HUES48 (cell line): ENCODE data around the gene OFD1.
"Not testable (repeated sequence)": the region's sequence is repeated elsewhere in the genome, so short reads cannot be mapped to it uniquely, and the experiment has no call there.

Source experiments
- H3K27ac ChIP-seq: one replicate; pipeline ENCODE4 v1.7.0; 2013; ENCODE audit warnings: low read depth, low read length, inconsistent platforms
- H3K27me3 ChIP-seq: 2 replicates; pipeline ENCODE4 v1.6.1; 2013; ENCODE audit warnings: mild to moderate bottlenecking, low read length; ENCODE audit not compliant: control insufficient read depth, insufficient read depth
- H3K36me3 ChIP-seq: 2 replicates; pipeline ENCODE4 v1.6.1; 2013; ENCODE audit warnings: low read length; ENCODE audit not compliant: control insufficient read depth, insufficient read depth
- H3K4me1 ChIP-seq: 2 replicates; pipeline ENCODE4 v1.6.1; 2013; ENCODE audit warnings: mild to moderate bottlenecking, low read length; ENCODE audit not compliant: control insufficient read depth, insufficient read depth
- H3K4me3 ChIP-seq: 2 replicates; pipeline ENCODE4 v1.5.1; 2013; ENCODE audit warnings: mild to moderate bottlenecking, low read depth, low read length
- H3K9ac ChIP-seq: 2 replicates; pipeline ENCODE4 v1.6.1; 2013; ENCODE audit warnings: mild to moderate bottlenecking, low read depth, low read length, moderate library complexity
- H3K9me3 ChIP-seq: 2 replicates; pipeline ENCODE4 v1.6.1; 2013; ENCODE audit warnings: low read length; ENCODE audit not compliant: control insufficient read depth, insufficient read depth

OFD1 gene

GRCh38 chrX:13703589-13703988 is 31.0 kb upstream of the OFD1 start:
- H3K36me3 ChIP-seq, result peaks cover 28% of the 10 kb centered on the region
- H3K9me3 ChIP-seq, result no peaks in the 10 kb centered on the region
- no peak overlapping the region for H3K27ac ChIP-seq
- no peak overlapping the region for H3K4me3 ChIP-seq
- peaks cover 20% of the 10 kb centered on the region for H3K4me1 ChIP-seq
- H3K27me3 ChIP-seq, result no peaks in the 10 kb centered on the region
- H3K9ac ChIP-seq, result no peak overlapping the region

DNA sequence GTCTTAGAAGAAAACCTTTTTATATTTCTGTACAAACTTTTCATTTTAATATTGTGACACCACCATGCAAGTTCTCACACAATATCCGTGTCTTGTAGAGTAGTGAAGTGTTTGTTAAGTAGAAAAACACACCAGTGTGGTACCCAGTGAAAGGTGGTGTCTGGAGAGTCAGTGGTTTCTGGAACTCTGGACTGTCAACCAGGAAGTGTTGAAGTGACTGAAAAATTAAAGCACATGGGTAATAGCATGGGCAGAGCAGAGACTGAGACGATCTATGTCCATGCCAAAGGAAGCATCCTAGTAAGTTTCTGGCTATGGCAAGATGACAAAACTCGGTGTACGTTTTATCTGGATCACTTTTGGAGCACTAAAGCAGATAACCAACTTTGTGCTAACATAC is 23.4 kb upstream of the OFD1 start:
- H3K9me3 ChIP-seq, result no peaks in the 10 kb centered on the region
- peaks cover 76% of the 10 kb centered on the region for H3K36me3 ChIP-seq

DNA sequence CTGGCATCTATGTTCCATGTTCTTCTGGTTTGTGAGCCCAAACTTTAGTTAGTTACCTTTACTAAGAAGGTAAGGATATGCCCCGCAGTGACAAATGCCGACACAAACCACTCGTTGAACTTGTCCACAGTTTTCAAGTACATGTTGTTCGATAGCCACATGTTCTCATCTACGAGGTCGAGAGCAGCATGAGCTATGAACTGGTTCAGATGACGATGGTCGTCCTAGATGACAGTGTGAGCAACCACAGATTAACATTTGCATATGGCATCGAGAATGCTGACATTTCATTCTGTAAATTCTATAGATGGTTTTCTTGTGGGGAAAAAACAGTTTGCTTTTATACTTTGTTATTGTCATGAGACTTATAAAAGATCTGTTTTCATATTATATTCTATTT is 18.1 kb upstream of the OFD1 start:
- Histone ChIP-seq H3K36me3 (peaks cover 63% of the 10 kb centered on the region), H3K27ac (no peak overlapping the region)

More for the DNA sequence above, 23.4 kb upstream of the OFD1 start:
- no peak overlapping the region for H3K9ac ChIP-seq
- peaks cover 4% of the 10 kb centered on the region; the same call in 1 of the 2 replicates for H3K4me1 ChIP-seq
- H3K27me3 ChIP-seq, result no peaks in the 10 kb centered on the region
- H3K27ac ChIP-seq, result no peak overlapping the region
- H3K4me3 ChIP-seq, result no peak overlapping the region

GRCh38 chrX:13716905-13717304 is 17.6 kb upstream of the OFD1 start:
- H3K27ac ChIP-seq, result no peak overlapping the region
- no peak overlapping the region for H3K4me3 ChIP-seq
- no peak overlapping the region for H3K9ac ChIP-seq
- no peaks in the 10 kb centered on the region for H3K27me3 ChIP-seq
- no peaks in the 10 kb centered on the region for H3K9me3 ChIP-seq
- no peaks in the 10 kb centered on the region for H3K4me1 ChIP-seq
- peaks cover 59% of the 10 kb centered on the region for H3K36me3 ChIP-seq

More for the DNA sequence above, 18.1 kb upstream of the OFD1 start:
- Histone ChIP-seq H3K9me3 (no peaks in the 10 kb centered on the region), H3K4me3 (no peak overlapping the region), H3K27me3 (no peaks in the 10 kb centered on the region), H3K9ac (no peak overlapping the region), H3K4me1 (no peaks in the 10 kb centered on the region)

DNA sequence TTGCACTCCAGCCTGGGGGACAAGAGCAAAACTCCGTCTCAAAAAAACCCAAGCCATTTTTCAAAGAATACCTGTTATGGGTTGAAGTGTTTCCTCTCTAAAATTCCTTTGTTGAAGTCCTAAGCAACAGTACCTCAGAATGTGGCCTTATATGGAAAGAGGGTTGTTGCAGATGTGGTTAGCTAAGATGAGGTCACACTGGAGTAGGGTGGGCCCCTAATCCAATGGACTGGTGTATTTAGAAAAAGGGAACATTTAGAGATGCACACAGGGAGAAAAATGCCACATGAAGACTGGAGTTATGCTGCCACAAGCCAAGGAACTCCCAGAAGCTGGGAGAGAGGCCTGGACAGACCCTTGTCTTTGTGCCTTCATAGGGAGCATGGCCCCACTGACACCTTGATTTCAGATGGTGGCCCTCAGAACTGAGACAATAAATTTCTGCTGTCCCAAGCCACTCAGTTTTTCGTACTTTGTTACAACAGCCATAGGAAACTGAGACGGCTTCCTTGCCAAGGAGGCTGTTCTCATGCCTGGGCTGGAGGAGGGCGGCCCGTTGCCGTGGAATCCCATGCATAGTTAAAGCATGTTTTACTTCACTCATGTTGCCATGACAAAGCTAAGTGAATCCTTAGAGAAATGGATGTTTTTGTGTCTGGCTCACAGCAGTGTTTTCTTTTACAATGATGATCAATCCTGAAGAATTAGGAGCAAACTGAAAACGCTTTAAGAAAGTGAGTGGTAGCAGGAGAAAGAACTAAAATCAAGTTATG is 16.7 kb upstream of the OFD1 start:
- Histone ChIP-seq H3K36me3 (peaks cover 50% of the 10 kb centered on the region), H3K27ac (peak overlapping the region; percentile 33), H3K9ac (peak overlapping the region; percentile 54), H3K9me3 (no peaks in the 10 kb centered on the region), H3K4me1 (no peaks in the 10 kb centered on the region), H3K4me3 (no peak overlapping the region), H3K27me3 (no peaks in the 10 kb centered on the region)

DNA sequence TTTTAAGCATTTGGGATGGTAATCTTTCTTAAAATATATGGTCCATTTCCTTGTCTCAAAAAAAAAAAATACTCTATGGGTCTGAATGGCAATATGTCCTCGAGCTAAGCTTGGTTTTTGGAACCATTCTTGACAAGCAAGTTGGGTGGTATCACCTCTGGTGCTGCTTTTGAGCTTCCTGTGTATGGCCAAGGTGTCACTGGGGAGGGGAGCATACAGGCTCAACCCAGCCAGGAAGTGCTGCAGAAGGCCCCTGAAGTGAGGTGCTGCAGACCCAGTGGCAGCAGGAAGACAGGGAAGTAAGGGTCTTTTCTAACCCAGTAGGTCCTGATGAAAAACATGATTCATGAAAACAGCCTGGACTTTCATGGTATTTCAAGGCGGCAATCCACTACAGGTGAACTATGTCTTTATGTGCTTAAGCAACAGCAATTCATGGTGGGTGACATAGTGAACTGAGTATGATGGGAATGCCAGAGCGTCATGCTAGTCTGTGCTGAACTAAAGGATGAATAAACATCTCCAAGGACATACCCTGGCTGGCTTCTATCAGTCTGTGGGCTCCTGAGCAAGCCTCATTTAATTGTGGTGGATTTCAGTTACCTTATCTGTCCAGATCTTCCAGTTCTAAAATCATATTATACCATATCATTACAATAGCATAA is 15.2 kb upstream of the OFD1 start:
- Histone ChIP-seq H3K27ac (no peak overlapping the region), H3K36me3 (peaks cover 48% of the 10 kb centered on the region), H3K27me3 (no peaks in the 10 kb centered on the region), H3K9me3 (no peaks in the 10 kb centered on the region), H3K4me3 (no peak overlapping the region), H3K4me1 (no peaks in the 10 kb centered on the region), H3K9ac (no peak overlapping the region)

DNA sequence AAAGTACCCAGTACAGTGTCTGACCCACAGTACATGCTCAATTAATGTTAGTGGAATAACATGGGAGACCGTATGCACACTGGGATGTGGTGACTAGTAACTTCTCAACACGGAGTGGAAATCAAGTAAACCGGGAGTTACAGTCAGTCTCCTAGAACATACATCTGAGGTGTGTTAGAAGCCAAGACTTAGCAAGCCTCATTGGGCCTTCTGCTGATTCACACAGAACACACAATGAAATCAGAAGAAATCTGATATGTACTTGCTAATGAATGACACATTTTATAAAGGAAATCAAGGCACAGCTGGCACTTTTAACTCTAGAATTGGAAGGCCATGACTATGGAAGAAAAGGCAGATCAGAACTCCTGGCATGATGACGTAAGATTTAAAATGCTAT is 13.2 kb upstream of the OFD1 start:
- Histone ChIP-seq H3K36me3 (peaks cover 32% of the 10 kb centered on the region), H3K4me1 (no peaks in the 10 kb centered on the region), H3K4me3 (no peak overlapping the region), H3K9me3 (no peaks in the 10 kb centered on the region), H3K27ac (no peak overlapping the region), H3K9ac (no peak overlapping the region), H3K27me3 (no peaks in the 10 kb centered on the region)

DNA sequence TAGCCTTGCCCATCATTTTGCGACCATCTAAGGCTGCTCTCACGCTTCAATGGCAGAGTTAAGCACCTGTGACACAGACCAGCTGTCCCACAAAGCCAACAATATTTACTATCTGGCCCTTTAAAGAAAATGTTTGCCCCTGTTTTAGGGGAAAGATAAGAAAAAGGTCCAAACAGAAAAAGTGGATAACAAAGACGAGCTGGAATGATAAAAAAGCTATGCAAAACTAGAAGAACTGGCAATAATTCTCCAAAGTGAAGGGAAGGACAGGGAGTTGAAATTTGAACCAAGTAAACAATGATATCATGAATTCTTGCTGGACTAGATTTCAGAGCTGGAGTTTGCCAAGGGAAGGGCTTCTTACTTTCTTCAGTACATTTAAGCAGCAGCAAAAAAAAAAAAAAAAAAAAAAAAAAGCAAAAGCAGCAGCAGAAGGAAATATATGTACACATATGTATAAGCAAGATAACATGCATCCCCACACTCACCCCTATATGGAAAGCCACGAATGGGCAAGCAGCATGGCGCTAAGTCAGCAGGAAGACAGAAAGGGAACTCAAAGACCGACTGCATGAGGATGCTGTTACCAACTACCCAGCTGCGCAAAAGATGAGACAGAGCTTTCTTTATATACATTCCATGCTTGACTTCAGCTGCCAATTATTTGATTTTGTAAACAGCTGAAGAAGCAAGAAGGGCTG is 12.6 kb upstream of the OFD1 start:
- H3K4me3 ChIP-seq, result no peak overlapping the region
- H3K36me3 ChIP-seq, result peaks cover 30% of the 10 kb centered on the region
- H3K27ac ChIP-seq, result no peak overlapping the region
- H3K9me3 ChIP-seq, result no peaks in the 10 kb centered on the region
- H3K4me1 ChIP-seq, result no peaks in the 10 kb centered on the region
- H3K9ac ChIP-seq, result no peak overlapping the region
- H3K27me3 ChIP-seq, result no peaks in the 10 kb centered on the region

GRCh38 chrX:13724878-13725277 is 9.7 kb upstream of the OFD1 start:
- not testable (repeated sequence) for H3K27ac ChIP-seq, H3K9ac ChIP-seq, H3K4me1 ChIP-seq, H3K9me3 ChIP-seq, H3K36me3 ChIP-seq, H3K4me3 ChIP-seq, H3K27me3 ChIP-seq

DNA sequence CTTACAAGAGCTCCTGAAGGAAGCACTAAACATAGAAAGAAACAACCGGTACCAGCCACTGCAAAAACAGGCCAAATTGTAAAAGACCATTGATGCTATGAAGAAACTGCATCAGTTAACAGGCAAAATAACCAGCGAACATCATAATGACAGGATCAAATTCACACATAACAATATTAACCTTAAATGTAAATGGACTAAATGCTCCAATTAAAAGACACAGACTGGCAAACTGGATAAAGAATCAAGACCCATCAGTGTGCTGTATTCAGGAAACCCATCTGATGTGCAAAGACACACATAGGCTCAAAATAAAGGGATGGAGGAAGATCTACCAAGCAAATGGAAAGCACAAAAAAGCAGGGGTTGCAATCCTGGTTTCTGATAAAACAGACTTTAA is 8.0 kb upstream of the OFD1 start:
- H3K27me3 ChIP-seq, H3K4me3 ChIP-seq, H3K4me1 ChIP-seq, H3K27ac ChIP-seq, H3K9me3 ChIP-seq, H3K9ac ChIP-seq, H3K36me3 ChIP-seq: not testable (repeated sequence)

GRCh38 chrX:13730523-13730922 is 4.0 kb upstream of the OFD1 start:
- not testable (repeated sequence) for H3K9ac ChIP-seq, H3K36me3 ChIP-seq, H3K27ac ChIP-seq, H3K4me3 ChIP-seq, H3K4me1 ChIP-seq, H3K9me3 ChIP-seq, H3K27me3 ChIP-seq
